Stomach (tissue), 4 donors: ENCODE results near the gene PLEKHM3.

Source experiments
- EP300 ChIP-seq: sonication (generic); formaldehyde crosslinking; IDR thresholded peaks from one replicate; pipeline ENCODE4 v1.6.1; 2017; ENCODE audit warnings: antibody characterized with exemption
- POLR2A ChIP-seq, 4 donors: fragments of 450-650 bp; IDR thresholded peaks; one replicate each; pipeline ENCODE4 v1.6.1; 2016; ENCODE audit warnings: antibody characterized with exemption in 4 of 4, control low read depth in 2 of 4, mild to moderate bottlenecking in 1 of 4, moderate library complexity in 1 of 4
- POLR2AphosphoS5 ChIP-seq, 3 donors: sonication (generic); formaldehyde crosslinking; IDR thresholded peaks; one replicate each; pipeline ENCODE4 v1.6.1; 2016; ENCODE audit warnings: antibody characterized with exemption in 3 of 3

DNA sequence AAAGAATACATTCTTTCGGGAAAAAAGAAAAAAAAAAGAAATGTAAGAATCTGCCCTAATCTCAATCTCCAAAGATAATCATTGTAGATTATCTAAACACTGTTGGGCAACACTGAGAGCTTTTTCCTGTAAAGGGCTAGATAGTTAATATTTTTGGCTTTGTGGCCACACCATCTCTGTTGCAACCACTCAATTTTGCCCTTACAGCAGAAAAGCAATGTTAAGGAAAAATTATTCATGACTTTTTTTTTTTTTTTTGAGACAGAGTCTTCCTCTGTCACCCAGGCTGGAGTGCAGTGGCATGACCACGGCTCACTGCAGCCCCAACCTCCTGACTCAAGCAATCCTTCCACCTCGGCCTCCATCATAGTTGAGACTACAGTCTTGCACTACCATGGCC is 238.3 kb downstream of the PLEKHM3 start:
- TF ChIP-seq EP300 (no peak), POLR2AphosphoS5 (IDR thresholded peaks at IDR 0.05) (no peak), POLR2A (IDR thresholded peaks at IDR 0.05) (no peak)
